LHCN-M2 (cell line): Measurements from ENCODE around the gene FGF1. TPM values are rescaled to one million over a fixed set of nuclear protein-coding genes. Genes with fewer than 3 reads are reported as not detected.

ENCODE experiments used
- DNase-seq: peaks from one replicate; pipeline ENCODE4 v3.0.0-alpha.2; 2012; ENCODE audit warnings: low read depth
- total RNA-seq: library from RNA; depleted of rRNA; stranded (reverse); fragments of >200 nt; gene quantifications from 2 replicates; pipeline ENCODE4 v1.2.3, GENCODE V29; 2014; rRNA removed

FGF1 gene
- total RNA-seq, 1 experiment from 2014 or later: 4.8 TPM

DNA sequence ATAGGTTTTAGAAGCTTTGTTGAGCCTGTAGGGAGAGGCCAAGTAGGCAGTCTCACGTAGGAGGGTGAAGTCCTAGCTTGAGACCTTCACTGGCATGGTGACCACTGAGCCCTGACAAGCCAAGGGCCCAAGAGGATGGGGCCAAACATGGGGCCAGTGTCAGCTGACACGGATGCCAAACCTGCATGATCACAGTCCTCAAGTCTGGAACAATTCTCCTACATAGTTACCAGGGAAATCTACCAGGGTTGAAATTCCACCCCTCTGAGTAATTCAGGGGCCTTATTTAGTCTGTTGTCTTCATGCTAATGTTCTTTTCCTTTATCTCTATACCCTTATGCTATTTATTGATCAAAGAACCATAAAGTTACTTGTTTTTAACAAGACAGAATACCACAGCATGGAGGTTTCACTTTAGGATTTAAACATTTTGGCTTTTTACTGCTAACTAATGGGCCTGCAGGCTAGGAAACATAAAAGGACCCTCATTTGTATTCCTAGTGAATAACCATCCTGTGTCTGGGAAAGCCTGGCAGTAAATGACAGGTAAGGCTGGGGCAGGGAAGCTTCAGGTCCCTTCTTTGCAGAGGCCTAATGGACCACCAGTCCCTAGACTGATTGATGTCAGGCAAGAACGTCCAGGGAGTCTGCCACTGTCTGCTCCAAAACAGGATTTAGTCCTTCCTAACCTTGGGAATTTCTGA lies 140.8 kb downstream of the FGF1 start:
- DNase-seq: peak; percentile 57

GRCh38 chr5:142544071-142544753 lies 141.7 kb downstream of the FGF1 start:
- peak; percentile 73 for DNase-seq

- DNase-seq: peak; percentile 72
Observed at GRCh38 chr5:142542906-142543305, 143.0 kb downstream of the FGF1 start.

Other genes starting within 250 kb of the FGF1 start
- 1.0 TPM in 2 replicates for gene ARHGAP26, start 84.3 kb upstream of the FGF1 start, total RNA-seq